HepG2 (cell line): ENCODE results near the gene N4BP2L1. TPM values are rescaled to one million over a fixed set of nuclear protein-coding genes. Genes with fewer than 3 reads are reported as not detected.

Experiments used
- ETS1 ChIP-seq: sonication (generic); formaldehyde crosslinking; IDR thresholded peaks from 2 replicates; pipeline ENCODE4 v1.4.0; 2020; ENCODE audit warnings: missing genetic modification reagents
- KLF9 ChIP-seq: IDR thresholded peaks from 2 replicates; pipeline ENCODE4 v1.6.1; 2016; ENCODE audit warnings: low read depth
- MAFK ChIP-seq, 2 experiments: IDR thresholded peaks in 1 of 2; conservative IDR thresholded peaks in 1 of 2; 2 replicates each; pipeline ENCODE4 v1.6.1; 2011; ENCODE audit warnings: improper control_type of control experiment in 2 of 2, low read length in 2 of 2
- NFIC ChIP-seq: IDR thresholded peaks from 2 replicates; pipeline ENCODE4 v1.6.1; 2012; ENCODE audit warnings: mild to moderate bottlenecking, low read length, inconsistent platforms
- SETDB1 ChIP-seq: sonication (generic); formaldehyde crosslinking; IDR thresholded peaks from 2 replicates; pipeline ENCODE4 v1.5.1; 2020; ENCODE audit warnings: missing genetic modification reagents, mild to moderate bottlenecking, borderline replicate concordance
- SUZ12 ChIP-seq: fragments of 150-350 bp; IDR thresholded peaks from 2 replicates; pipeline ENCODE4 v1.6.1; 2014; ENCODE audit warnings: low read depth, low read length
- ZBTB7B ChIP-seq: sonication (generic); formaldehyde crosslinking; IDR thresholded peaks from 2 replicates; pipeline ENCODE4 v1.4.0; 2020; ENCODE audit warnings: missing genetic modification reagents
- ZNF12 ChIP-seq: sonication (generic); formaldehyde crosslinking; IDR thresholded peaks from 2 replicates; pipeline ENCODE4 v1.5.0; 2020; ENCODE audit warnings: missing genetic modification reagents
- ZNF256 ChIP-seq: sonication (generic); formaldehyde crosslinking; conservative IDR thresholded peaks from 2 replicates; pipeline ENCODE4 v1.4.0; 2020; ENCODE audit warnings: missing genetic modification reagents
- ZNF367 ChIP-seq: sonication (generic); formaldehyde crosslinking; IDR thresholded peaks from 2 replicates; pipeline ENCODE4 v1.4.0; 2020; ENCODE audit warnings: missing genetic modification reagents, borderline replicate concordance
- ZNF460 ChIP-seq: sonication (generic); formaldehyde crosslinking; IDR thresholded peaks from 2 replicates; pipeline ENCODE4 v1.5.1; 2020; ENCODE audit warnings: missing genetic modification reagents, mild to moderate bottlenecking, borderline replicate concordance
- ZNF552 ChIP-seq: sonication (generic); formaldehyde crosslinking; IDR thresholded peaks from 2 replicates; pipeline ENCODE4 v1.9.0; 2022; ENCODE audit warnings: missing genetic modification reagents, mild to moderate bottlenecking, borderline replicate concordance
- ZNF709 ChIP-seq: sonication (generic); formaldehyde crosslinking; IDR thresholded peaks from 2 replicates; pipeline ENCODE4 v1.5.0; 2020; ENCODE audit warnings: mild to moderate bottlenecking, missing genetic modification reagents
- ZNF761 ChIP-seq: sonication (generic); formaldehyde crosslinking; conservative IDR thresholded peaks from 2 replicates; pipeline ENCODE4 v1.4.0; 2020; ENCODE audit warnings: mild to moderate bottlenecking, missing genetic modification reagents
- ZNF781 ChIP-seq: sonication (generic); formaldehyde crosslinking; IDR thresholded peaks from 2 replicates; pipeline ENCODE4 v1.5.1; 2020; ENCODE audit warnings: borderline replicate concordance, mild to moderate bottlenecking, missing genetic modification reagents; ENCODE audit errors: not compliant biosample characterization
- polyA plus RNA-seq, 8 experiments: library from polyadenylated mRNA; depleted of rRNA in 3 of 8; stranded (reverse) in 7 of 8; unstranded in 1 of 8; fragments of >200 nt; fragmentation: Illumina TruSeq in 4 of 8; extraction: Trizol in 4 of 8; gene quantifications; 2 replicates each; pipeline versions ENCODE4 v1.2.1 to v1.2.3, GENCODE V29; 2011 to 2016; ENCODE audit warnings: low read depth in 4 of 8, missing spikeins in 1 of 8, mixed read lengths in 1 of 8; ENCODE audit not compliant: insufficient read depth in 1 of 8
- total RNA-seq, 5 experiments: library from RNA; depleted of rRNA; stranded (reverse); fragments of >200 nt; fragmentation: Illumina TruSeq; extraction: Trizol; gene quantifications; 2 replicates each; pipeline ENCODE4 v1.2.3, GENCODE V29; 2016; ENCODE audit warnings: low read depth in 1 of 5
- TF ChIP-seq, protein P1 (sequence below), 2 experiments: sonication (generic) in 1 of 2; formaldehyde crosslinking in 1 of 2; IDR thresholded peaks; 2 replicates each; pipeline versions ENCODE4 v1.6.1 to v1.9.0; 2014 to 2022; ENCODE audit warnings: antibody characterized with exemption in 1 of 2, borderline replicate concordance in 1 of 2, inconsistent platforms in 1 of 2, low read depth in 1 of 2, missing genetic modification reagents in 1 of 2
- TF ChIP-seq, protein P2 (sequence below): sonication (generic); formaldehyde crosslinking; IDR thresholded peaks from 2 replicates; pipeline ENCODE4 v1.8.0; 2022; ENCODE audit warnings: mild to moderate bottlenecking, missing genetic modification reagents, moderate library complexity
- TF ChIP-seq, protein P3 (sequence below): sonication (generic); formaldehyde crosslinking; IDR thresholded peaks from 2 replicates; pipeline ENCODE4 v1.5.0; 2020; ENCODE audit warnings: missing genetic modification reagents
- TF ChIP-seq, protein P4 (sequence below): conservative IDR thresholded peaks from 2 replicates; pipeline ENCODE4 v1.6.1; 2018; ENCODE audit warnings: missing genetic modification reagents

The N4BP2L1 gene
- total and polyA plus RNA-seq, 2 of the 13 experiments (the other 11 are each of a cell fraction or from before 2014, with no cell fraction given), result 13.2 to 34.5 TPM

GRCh38 chr13:32454886-32455593, 27.1 kb upstream of the N4BP2L1 start (continued):
- TF ChIP-seq, protein P1, sequence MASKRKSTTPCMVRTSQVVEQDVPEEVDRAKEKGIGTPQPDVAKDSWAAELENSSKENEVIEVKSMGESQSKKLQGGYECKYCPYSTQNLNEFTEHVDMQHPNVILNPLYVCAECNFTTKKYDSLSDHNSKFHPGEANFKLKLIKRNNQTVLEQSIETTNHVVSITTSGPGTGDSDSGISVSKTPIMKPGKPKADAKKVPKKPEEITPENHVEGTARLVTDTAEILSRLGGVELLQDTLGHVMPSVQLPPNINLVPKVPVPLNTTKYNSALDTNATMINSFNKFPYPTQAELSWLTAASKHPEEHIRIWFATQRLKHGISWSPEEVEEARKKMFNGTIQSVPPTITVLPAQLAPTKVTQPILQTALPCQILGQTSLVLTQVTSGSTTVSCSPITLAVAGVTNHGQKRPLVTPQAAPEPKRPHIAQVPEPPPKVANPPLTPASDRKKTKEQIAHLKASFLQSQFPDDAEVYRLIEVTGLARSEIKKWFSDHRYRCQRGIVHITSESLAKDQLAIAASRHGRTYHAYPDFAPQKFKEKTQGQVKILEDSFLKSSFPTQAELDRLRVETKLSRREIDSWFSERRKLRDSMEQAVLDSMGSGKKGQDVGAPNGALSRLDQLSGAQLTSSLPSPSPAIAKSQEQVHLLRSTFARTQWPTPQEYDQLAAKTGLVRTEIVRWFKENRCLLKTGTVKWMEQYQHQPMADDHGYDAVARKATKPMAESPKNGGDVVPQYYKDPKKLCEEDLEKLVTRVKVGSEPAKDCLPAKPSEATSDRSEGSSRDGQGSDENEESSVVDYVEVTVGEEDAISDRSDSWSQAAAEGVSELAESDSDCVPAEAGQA (IDR thresholded peaks at IDR 0.05; ENCODE audit: low read depth), result no peak
- TF ChIP-seq, protein P1 (CRISPR knock-in tag; IDR thresholded peaks at IDR 0.05; ENCODE audit: borderline replicate concordance), result no peak
- TF ChIP-seq ETS1 (CRISPR knock-in tag), result no peak
- no peak for TF ChIP-seq ZNF781 (CRISPR knock-in tag)
- no peak for TF ChIP-seq SETDB1 (CRISPR knock-in tag)
- TF ChIP-seq KLF9 (CRISPR knock-in tag), result no peak
- TF ChIP-seq, protein P2, sequence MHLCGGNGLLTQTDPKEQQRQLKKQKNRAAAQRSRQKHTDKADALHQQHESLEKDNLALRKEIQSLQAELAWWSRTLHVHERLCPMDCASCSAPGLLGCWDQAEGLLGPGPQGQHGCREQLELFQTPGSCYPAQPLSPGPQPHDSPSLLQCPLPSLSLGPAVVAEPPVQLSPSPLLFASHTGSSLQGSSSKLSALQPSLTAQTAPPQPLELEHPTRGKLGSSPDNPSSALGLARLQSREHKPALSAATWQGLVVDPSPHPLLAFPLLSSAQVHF (CRISPR knock-in tag), result no peak
- TF ChIP-seq ZNF367 (CRISPR knock-in tag), result no peak
- TF ChIP-seq MAFK (conservative IDR thresholded peaks at IDR 0.05 in 1 of 2, IDR thresholded peaks at IDR 0.05 in 1 of 2; ENCODE audit: low read length in 2 of 2), result no peak
- TF ChIP-seq ZNF12, result 0 out of 2 replicates have a peak, but pooled peaks have one; percentile 31
- no peak for TF ChIP-seq SUZ12
- no peak for TF ChIP-seq ZNF761 (CRISPR knock-in tag)
- TF ChIP-seq ZNF256 (CRISPR knock-in tag), result no peak; the same call in 1 of the 2 replicates
- TF ChIP-seq, protein P3, sequence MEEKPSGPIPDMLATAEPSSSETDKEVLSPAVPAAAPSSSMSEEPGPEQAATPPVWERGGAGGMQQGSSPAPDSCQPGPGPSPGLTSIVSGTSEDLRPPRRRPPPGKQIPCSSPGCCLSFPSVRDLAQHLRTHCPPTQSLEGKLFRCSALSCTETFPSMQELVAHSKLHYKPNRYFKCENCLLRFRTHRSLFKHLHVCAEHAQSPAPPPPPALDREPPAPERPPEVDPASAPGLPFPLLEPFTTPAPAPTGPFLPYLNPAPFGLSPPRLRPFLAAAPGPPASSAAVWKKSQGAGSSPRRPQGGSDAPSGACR, result no peak
- TF ChIP-seq, protein P4, sequence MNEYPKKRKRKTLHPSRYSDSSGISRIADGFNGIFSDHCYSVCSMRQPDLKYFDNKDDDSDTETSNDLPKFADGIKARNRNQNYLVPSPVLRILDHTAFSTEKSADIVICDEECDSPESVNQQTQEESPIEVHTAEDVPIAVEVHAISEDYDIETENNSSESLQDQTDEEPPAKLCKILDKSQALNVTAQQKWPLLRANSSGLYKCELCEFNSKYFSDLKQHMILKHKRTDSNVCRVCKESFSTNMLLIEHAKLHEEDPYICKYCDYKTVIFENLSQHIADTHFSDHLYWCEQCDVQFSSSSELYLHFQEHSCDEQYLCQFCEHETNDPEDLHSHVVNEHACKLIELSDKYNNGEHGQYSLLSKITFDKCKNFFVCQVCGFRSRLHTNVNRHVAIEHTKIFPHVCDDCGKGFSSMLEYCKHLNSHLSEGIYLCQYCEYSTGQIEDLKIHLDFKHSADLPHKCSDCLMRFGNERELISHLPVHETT (CRISPR knock-in tag), result no peak
- TF ChIP-seq NFIC, result no peak
- peak; percentile 32; the same call in 1 of the 2 replicates for TF ChIP-seq ZNF709 (CRISPR knock-in tag)
- peak; percentile 81 for TF ChIP-seq ZBTB7B (CRISPR knock-in tag)
- 0 out of 2 replicates have a peak, but pooled peaks have one; percentile 80 for TF ChIP-seq ZNF552 (CRISPR knock-in tag)
- no peak for TF ChIP-seq ZNF460 (CRISPR knock-in tag)
